OCI-LY7 (cell line): ENCODE results near the gene TMEM190.

Experiments
- CTCF ChIP-seq: fragments of 200-600 bp; sonication (generic); conservative IDR thresholded peaks from 2 replicates; pipeline ENCODE4 v1.5.1; 2014; ENCODE audit warnings: mild to moderate bottlenecking, antibody characterized with exemption, low read length, moderate library complexity, mixed read lengths
- EZH2phosphoT487 ChIP-seq: fragments of 200-600 bp; sonication (generic); IDR thresholded peaks from 2 replicates; pipeline ENCODE4 v1.6.1; 2018; ENCODE audit warnings: low read depth, borderline replicate concordance, mild to moderate bottlenecking, mixed run types, antibody characterized with exemption, low read length, moderate library complexity, mixed read lengths

GRCh38 chr19:55353803-55354697 lies 22.6 kb upstream of the TMEM190 start:
- TF ChIP-seq CTCF (no peak), EZH2phosphoT487 (no peak)
